ENCODE results near the gene CXCL16.

CXCL16 gene

GRCh38 chr17:4750606-4751005 is 10.9 kb upstream of the CXCL16 start:
- no peak for DNase-seq (ENCODE audit: low read depth in 2 of 2)

DNA sequence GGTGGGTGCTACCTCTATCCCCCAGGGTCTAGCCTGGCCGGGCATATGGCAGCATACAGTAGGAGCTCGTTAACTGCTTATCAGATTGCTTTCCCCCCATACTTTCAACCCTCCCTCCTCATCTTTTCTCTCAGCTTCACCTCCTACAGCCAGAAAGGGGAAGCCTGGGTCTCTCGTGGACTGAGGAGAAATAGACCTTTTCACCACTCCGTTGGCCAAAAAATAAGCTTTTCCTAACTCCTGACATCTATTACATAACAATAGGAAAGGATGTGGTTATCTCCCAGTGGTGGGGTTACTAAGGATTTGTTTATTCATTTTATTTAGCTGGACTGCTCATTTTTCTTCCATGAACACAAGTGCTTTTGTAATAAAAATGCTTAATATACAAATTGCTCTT is 9.0 kb upstream of the CXCL16 start:
- DNase-seq (ENCODE audit: low read depth in 2 of 2): no peak

DNA sequence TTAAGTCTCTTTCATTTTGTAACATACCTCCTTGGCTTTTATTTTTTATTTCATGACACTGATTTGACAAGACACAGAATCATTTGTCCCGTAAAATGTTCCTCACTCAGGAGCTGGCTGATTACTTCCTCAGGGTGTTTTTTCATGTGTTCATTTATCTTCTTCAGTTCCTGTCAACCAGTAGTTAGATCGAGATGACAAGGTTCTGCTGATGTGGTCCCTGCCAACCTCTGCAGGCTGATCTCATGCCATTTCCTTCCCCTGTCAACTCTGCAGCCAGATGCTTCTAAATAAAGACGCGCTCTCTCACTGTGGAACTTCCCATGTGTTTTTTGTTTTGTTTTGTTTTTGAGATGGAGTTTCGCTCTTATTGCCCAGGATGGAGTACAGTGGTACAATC is 8.1 kb upstream of the CXCL16 start:
- DNase-seq (ENCODE audit: low read depth in 2 of 2): no peak

DNA sequence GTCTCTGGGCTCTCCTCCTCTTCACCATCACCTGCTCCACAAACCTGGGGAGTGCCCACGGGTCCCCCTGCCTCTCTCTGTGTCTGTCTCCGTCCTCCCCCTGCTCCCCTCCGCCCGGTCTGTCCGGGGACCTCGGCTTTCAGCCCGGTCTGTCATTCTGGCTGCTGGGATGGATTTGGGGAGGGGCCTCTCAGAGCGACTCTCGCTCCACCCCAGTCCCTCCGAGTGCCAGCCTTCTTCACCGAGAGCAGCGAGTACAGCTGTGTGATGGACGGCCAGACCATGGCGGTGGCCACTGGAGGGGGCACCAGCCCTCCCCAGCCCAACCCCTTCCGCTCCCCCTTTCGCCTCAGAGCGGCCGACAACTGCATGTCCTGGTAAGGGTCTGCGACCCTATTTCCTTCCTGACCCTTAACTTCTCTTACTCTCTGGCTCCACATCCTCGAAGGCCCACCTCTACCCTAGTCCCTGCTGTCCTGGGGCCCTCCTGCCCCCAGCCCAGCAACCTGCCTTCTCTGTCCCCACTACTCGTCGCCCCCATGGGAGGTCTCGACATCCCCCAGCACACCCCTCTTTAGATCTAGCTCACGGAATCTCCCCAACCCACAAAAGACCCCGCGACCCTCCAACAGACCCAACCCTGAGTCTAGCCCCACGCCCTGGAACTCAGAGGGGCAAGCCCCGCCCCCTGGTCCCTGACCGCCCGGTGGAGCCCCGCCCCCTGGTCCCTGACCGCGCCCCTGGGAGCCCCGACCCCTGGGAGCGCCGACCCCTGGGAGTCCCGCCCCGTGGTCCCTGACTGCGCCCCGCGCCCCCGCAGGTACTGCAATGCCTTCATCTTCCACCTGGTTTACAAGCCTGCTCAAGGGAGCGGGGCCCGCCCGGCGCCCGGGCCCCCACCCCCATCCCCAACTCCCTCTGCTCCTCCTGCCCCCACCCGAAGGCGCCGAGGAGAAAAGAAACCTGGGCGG is 5.6 kb upstream of the CXCL16 start:
- DNase-seq (ENCODE audit: low read depth in 2 of 2): no peak

- no peak for DNase-seq (ENCODE audit: low read depth in 2 of 2)
Observed at GRCh38 chr17:4743898-4744297, 4.2 kb upstream of the CXCL16 start.

DNA sequence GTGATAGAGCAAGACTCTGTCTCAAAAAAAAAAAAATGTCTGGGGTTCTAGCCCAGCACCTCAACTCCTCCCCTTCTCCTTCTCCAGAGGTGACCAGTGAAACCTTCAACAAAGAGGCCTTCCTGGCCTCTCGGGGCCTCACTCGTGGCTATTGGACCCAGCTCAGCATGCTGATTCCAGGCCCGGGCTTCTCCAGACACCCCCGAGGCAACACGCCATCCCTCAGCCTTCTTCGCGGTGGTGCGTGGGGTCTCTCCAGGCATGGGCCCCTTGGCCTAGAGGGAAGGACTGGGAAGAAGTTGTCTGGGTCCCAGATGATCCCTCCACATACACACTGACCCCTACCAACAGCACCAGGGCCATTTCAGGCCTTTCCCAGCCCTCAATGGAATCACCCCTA is 3.5 kb upstream of the CXCL16 start:
- no peak for DNase-seq (ENCODE audit: low read depth in 2 of 2)

- DNase-seq (ENCODE audit: low read depth in 2 of 2): no peak
Observed at GRCh38 chr17:4742629-4743028, 2.9 kb upstream of the CXCL16 start.

GRCh38 chr17:4742133-4742532 is 2.4 kb upstream of the CXCL16 start:
- DNase-seq (ENCODE audit: low read depth in 2 of 2): no peak

DNA sequence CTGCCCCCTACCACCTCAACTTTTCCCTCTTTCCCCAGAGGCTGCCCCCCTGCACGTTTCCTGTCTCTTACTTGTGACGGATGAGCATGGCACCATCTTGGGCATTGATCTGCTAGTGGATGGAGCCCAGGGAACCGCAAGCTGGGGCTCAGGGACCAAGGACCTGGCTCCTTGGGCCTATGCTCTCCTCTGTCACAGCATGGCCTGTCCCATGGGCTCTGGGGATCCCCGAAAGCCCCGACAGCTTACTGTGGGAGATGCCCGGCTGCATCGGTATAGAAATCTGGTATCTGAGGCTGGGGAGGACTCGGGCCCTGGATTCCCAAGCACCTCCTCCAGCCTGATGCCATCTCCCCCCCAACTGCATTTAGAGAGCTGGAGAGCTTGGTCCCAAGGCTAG is 1.8 kb upstream of the CXCL16 start:
- DNase-seq (ENCODE audit: low read depth in 2 of 2): no peak

- no peak for DNase-seq (ENCODE audit: low read depth in 2 of 2)
Observed at GRCh38 chr17:4740584-4740983, 856 bp upstream of the CXCL16 start.

DNA sequence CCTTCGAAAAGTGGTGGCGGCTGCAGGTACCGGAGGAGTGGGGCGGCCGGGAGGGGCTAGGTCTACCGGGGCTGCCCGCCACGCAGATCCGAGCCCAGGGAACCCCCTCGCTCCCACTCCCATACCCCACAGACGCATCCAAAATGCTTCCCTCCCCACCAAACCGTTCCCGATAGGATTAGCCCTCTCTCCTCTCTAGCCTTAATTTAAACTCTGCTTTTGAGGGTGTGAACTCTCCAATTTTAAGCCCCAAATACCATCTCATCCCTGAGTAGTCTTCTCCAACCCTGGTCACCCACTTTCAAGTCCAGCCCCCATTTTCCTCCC is 260 bp upstream of the CXCL16 start:
- no peak for DNase-seq (ENCODE audit: low read depth in 2 of 2)

GRCh38 chr17:4738136-4739121 is 1.3 kb downstream of the CXCL16 start:
- DNase-seq (ENCODE audit: low read depth in 2 of 2): no peak

DNA sequence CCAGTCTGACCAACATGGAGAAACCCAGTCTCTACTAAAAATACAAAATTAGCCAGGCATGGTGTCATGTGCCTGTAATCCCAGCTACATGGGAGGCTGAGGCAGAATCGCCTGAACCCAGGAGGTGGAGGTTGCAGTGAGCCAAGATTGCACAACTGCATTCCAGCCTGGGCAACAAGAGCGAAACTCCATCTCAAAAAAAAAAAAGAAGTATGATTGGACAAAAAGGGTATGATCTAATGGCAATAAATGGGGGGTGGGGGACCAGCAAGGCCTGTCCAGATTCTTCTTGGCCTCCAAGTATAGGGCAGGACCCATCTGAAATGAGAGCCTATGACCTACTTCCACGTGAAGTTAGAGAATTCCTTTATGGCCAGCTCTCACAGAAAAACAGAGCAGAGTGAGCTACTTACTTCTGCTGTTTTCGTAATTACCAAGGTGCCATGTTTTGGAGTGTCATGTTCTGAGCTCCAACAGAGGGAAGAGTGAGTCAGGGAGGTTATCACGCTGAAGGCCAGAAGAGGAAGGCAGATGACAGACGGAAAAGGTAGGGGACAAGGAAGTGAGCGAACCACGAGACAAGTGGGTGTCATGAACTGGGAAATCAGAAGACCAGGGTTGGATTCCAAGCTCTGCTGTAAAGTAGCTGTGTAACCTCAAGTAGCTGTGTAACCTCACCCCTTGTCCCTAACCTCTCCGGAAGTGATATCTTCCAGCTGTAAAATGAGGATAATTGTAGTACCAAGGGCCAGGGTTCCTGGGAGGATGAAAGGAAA is 3.7 kb downstream of the CXCL16 start:
- no peak for DNase-seq (ENCODE audit: low read depth in 2 of 2)

DNA sequence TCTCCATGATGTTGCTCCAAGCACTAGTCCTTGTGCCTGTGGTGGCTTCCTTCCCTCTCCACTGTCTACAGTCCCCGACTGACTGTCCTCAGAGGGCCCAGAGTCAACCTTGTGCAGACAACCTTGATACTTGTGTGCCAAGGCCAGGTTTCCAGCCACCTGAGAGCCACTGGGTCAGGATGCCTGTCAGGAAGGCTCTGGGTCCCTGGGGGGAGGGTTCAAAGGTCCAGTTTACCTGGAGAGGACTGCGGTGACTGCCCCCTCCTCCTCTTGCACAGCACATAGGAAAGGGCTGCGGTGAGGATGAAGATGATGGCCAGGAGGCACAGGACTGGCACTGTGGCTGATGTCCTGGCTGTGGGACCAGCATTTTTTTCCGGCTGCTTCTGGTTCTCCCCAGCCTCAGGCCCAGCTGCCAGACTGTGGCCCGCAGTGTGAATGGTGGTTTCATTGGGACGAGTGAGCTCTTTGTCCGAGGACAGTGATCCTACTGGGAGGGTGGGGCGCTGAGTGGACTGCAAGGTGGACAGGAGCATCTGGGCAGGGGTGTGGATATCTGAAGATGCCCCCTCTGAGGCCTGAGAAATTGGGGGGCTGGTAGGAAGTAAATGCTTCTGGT is 4.8 kb downstream of the CXCL16 start:
- DNase-seq (ENCODE audit: low read depth in 2 of 2): no peak

DNA sequence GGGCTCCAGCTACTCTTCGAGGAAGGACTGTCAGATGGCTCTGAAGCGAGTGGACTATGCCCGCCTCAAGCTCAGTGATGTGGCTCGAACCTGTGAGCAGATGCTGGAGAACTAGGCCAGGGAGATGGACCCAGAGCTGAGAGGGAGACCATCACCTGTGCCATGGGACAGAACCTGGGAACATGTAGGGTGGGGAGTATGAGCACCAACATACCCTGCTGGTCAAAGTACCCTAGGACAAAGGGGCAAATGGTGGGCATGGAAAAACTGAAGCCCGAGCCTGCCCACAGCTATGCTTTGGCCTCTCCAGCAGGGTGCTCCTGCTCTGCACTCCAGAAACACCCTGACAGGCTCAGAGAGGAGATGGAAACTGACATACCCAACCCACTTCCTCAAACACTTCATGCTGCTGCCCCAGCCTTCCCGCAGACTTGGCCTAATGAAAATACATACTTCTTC is 6.6 kb downstream of the CXCL16 start:
- DNase-seq (ENCODE audit: low read depth in 2 of 2): no peak

DNA sequence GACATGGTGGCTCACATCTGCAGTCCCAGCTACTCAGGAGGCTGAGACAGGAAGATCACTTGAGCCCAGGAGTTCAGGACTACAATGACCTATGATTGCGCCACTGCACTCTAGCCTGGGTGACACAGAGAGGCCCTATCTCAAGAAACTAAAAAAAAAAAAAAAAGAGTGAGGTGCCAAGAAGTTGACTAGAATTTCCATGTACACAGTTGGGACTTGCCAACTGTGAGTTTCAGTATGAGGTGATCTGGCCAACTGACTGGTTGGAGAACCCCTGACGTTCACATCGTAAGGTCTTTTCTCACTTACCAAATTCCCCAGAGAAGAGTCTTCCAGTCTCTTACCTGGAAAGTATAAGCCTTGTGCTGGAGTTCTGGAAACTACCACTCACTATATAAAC is 11.6 kb downstream of the CXCL16 start:
- DNase-seq (ENCODE audit: low read depth in 2 of 2): no peak

DNA sequence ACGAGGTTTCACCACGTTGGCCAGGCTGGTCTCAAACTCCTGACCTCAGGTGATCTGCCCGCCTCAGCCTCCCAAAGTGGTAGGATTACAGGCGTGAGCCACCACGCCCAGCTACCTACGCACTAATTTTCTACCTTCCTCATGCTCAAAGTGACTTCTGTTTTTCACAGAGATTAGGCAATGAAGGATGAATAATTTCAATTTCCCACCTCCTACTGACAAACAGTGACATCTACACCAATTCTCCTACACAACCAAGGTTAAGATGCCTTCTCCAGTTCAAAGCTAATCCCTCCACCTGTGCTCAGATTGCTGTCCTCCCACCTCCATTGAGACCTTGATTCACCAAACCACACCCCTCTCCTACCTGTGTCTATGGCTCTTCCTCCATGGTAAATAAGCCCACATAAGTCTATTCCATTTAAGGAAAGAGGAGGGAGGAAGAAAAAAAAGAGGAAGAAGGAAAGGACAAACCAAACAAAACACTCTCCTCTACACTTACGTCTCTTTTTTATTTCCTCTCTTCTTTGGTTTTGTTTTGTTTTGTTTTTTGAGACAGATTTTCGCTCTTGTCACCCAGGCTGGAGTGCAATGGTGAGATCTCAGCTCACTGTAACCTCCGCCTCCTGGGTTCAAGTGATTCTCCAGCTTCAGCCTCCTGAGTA is 13.9 kb downstream of the CXCL16 start:
- DNase-seq (ENCODE audit: low read depth in 2 of 2): no peak

DNA sequence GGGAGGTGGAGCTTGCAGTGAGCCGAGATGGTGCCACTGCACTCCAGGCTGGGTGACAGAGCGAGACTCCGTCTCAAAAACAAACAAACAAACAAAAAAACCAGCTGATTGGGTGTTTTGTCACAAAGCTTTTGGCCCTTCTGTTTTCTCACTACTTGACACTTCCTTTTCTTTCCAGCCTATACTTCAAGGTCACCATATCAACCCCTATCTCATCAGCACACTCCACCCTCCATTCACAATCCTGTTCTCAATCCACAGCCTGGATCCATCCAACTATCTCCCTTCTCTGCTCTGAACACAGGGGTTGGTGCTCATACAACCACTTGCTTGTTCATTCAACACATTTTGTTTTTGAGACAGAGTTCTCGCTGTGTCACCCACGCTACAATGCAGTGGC is 15.1 kb downstream of the CXCL16 start:
- DNase-seq (ENCODE audit: low read depth in 2 of 2): no peak

DNA sequence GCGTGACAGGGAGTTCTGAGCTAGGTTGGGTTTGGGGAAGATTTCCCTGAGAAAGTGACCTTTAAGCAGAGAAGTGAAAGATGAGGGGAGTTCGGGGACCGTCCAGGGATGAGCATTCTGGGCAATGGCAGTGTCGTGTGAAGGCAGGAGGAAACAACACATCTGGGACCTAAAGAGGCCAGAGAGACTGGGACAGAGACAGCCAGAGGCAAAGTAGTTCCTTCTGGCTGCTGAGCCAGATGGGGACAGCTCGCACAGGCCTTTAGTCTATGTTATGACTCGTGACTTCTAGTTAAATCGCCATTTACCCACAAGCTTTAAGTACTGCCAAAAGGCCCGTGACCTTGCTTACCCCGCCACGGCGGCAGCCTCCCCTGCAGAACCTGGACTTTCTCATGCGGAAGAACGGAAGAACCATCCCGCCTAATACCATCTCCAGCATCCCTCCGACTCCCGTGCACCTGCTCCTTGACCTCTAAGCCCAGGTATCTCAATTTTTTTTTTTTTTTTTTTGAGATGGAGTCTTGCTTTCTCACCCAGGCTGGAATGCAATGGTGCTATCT is 17.0 kb downstream of the CXCL16 start:
- no peak for DNase-seq (ENCODE audit: low read depth in 2 of 2)

Data from stimulated activated CD8-positive, alpha-beta memory T cell treated with anti-CD3 and anti-CD28 coated beads, Interleukin-2, amount 100 ng/mL, for 1 hour (primary cell).